ENCODE data around the gene PDE10A.

The PDE10A gene

DNA sequence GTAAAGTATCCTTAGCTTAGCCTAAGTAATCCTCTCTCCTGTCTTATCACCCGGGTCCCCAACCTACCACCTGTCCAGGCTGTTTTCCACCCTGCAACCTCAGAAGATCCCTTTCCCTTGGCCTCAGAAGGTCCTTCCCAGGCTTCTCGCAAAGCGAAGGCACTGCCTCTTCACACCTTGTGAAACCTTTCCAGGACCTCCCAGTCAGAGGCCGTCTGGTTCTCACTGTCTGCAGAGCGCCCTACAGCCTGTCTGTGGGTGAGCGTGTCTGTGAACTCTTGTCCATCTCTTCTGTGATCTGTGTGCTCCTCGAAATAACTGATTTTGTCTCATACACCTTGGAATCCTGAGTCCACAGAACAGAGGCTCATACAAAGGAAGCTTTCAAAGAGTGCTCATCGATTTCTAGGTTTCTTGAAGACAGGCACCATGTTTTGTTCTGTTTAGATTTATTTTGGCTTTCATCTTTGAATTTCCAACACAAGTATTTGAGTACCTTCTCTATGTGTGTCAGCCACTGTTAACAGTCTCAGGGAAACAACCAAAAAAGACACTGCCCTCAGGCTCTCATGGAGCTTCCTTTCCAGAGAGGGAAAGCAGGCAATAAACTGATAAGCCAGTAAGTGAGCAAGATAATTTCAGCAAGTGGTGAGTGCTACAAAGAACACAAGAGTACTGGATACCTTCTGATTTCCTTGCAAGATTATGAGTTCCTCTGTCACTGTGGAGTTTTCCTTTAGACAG is 6.3 kb downstream of the PDE10A start:
- TF ChIP-seq, protein P1, sequence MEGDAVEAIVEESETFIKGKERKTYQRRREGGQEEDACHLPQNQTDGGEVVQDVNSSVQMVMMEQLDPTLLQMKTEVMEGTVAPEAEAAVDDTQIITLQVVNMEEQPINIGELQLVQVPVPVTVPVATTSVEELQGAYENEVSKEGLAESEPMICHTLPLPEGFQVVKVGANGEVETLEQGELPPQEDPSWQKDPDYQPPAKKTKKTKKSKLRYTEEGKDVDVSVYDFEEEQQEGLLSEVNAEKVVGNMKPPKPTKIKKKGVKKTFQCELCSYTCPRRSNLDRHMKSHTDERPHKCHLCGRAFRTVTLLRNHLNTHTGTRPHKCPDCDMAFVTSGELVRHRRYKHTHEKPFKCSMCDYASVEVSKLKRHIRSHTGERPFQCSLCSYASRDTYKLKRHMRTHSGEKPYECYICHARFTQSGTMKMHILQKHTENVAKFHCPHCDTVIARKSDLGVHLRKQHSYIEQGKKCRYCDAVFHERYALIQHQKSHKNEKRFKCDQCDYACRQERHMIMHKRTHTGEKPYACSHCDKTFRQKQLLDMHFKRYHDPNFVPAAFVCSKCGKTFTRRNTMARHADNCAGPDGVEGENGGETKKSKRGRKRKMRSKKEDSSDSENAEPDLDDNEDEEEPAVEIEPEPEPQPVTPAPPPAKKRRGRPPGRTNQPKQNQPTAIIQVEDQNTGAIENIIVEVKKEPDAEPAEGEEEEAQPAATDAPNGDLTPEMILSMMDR (IDR thresholded peaks at IDR 0.05; ENCODE audit: insufficient read depth, low read depth, low read length, missing control alignments) = no peak
- no peak overlapping the region for H3K4me3 ChIP-seq (ENCODE audit: low read length)

DNA sequence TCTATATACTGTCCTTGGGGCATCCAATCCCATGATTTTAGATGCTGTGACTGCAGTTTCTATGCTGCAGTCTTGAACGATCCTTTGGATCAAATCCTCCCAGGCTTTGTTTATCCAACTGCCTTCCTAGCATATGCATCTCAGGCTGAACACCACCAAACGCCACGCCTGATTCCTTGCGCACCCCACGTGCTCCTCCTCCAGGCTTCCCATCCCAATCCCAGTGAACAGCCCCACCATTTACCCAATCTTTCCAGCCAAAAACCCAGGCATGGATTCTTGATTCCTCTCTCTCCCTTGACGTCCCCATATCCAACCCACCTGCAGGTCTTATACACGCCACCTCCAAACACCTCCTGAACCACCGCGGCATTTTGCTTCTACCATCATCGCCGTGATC is 7.8 kb downstream of the PDE10A start:
- TF ChIP-seq, protein P1 (IDR thresholded peaks at IDR 0.05; ENCODE audit: insufficient read depth, low read depth, low read length, missing control alignments) = no peak
- no peak overlapping the region for H3K4me3 ChIP-seq (ENCODE audit: low read length)
- DNase-seq (ENCODE audit: low read depth) = no peak

More for the DNA sequence above, 6.3 kb downstream of the PDE10A start:
- no peak for DNase-seq (ENCODE audit: low read depth)

DNA sequence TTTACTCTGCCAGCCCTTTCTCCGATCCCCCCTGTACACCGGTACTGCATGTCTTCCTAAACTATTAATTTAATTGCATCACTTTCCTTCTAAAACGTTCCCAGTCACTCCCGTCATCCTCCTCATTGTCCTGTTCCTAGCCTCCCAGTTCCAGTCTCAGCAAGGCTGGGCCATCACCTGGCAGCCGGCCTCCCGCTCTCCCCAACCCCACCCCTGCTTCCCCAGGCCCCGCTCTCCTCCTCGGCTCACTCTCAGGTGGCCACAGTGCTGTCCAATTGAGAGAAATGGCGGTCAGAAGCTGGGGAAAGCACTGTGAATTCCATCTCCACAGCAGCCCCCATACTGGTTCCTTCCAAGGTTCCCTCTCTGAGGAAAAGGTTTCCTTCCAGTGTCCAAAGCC is 8.9 kb downstream of the PDE10A start:
- H3K4me3 ChIP-seq (ENCODE audit: low read length) = no peak overlapping the region
- TF ChIP-seq, protein P1 (IDR thresholded peaks at IDR 0.05; ENCODE audit: insufficient read depth, low read depth, low read length, missing control alignments) = no peak
- DNase-seq (ENCODE audit: low read depth) = no peak

DNA sequence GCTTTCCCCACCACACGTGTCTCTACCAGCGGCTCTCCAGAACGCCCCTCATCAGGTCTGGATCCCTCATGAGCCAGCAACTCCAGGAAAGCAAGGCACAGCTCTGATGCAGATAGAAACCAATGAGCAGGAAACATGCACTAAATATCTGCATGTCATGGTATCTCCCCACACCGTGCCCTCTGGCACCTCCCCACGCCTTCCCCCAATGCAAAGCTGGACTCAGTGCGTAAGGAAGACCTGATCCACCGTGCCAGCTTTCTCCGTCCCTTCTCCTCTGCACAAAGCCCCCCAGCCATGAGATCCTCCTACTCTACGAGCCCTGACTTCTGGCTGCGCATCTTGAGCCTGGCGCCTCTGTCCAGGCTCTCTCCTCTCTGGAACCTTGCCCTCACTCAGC is 9.4 kb downstream of the PDE10A start:
- H3K4me3 ChIP-seq (ENCODE audit: low read length) = no peak overlapping the region
- TF ChIP-seq, protein P1 (IDR thresholded peaks at IDR 0.05; ENCODE audit: insufficient read depth, low read depth, low read length, missing control alignments) = no peak
- no peak for DNase-seq (ENCODE audit: low read depth)

DNA sequence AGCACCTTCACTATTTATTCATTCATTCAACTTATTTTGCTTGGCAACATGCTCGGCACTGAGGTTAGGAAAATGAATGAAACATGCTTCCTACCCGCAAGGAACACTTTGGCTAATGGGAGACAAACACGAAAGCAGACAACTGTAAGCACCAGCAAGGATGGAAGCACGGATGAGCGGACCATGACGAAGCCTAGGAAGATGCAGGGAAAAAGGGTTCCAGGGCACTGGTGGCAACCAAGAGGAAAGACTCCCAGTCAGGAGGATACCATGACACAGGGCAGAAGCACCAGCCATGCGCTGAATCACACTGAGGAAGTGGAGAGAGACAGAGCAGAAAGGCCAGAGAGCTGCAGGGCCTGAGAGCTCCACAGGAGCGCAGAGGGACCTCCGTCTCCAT is 9.8 kb downstream of the PDE10A start:
- TF ChIP-seq, protein P1 (IDR thresholded peaks at IDR 0.05; ENCODE audit: insufficient read depth, low read depth, low read length, missing control alignments) = no peak
- no peak overlapping the region for H3K4me3 ChIP-seq (ENCODE audit: low read length)
- DNase-seq (ENCODE audit: low read depth) = no peak

DNA sequence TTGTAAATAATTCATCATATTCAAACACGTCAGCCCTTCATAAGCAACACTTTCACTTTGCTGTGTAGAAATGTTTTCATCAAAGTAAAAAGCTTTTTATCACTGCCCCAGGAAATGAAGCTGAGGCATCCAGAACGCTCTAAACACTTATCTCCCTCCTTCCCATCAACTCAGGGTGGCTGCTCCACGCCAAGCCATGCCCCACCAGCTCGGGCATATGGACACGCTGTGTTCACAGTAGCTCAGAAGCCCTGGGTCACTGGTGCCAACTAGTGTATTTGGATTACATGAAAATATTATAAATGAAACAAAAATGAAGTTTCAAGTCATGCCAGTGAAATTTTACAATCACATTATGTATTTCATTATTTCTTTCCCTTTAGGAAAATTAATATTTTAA is 10.3 kb downstream of the PDE10A start:
- TF ChIP-seq, protein P1 (IDR thresholded peaks at IDR 0.05; ENCODE audit: insufficient read depth, low read depth, low read length, missing control alignments) = no peak
- DNase-seq (ENCODE audit: low read depth) = no peak
- H3K4me3 ChIP-seq (ENCODE audit: low read length) = no peak overlapping the region

Measured in epithelial cell of esophagus (primary cell).